Liver (tissue), 3 donors: ENCODE measurements around the gene RPS6KA2.

ENCODE experiments used
- CTCF ChIP-seq: fragments of 150-350 bp; IDR thresholded peaks from 2 replicates; pipeline ENCODE4 v1.5.1; 2017; ENCODE audit warnings: improper control_type of control experiment, low read depth, low read length; ENCODE audit not compliant: missing input control
- GABPA ChIP-seq, 2 donors: IDR thresholded peaks in 1 of 2; conservative IDR thresholded peaks in 1 of 2; 2 replicates each; pipeline ENCODE4 v1.6.1; 2016; ENCODE audit warnings: antibody characterized with exemption in 2 of 2, mild to moderate bottlenecking in 1 of 2, moderate library complexity in 1 of 2
- JUND ChIP-seq, 2 donors: IDR thresholded peaks; 2 replicates each; pipeline ENCODE4 v1.6.1; 2016; ENCODE audit warnings: antibody characterized with exemption in 2 of 2
- MAX ChIP-seq: IDR thresholded peaks from 2 replicates; pipeline ENCODE4 v1.6.1; 2016; ENCODE audit warnings: antibody characterized with exemption
- RAD21 ChIP-seq, 2 donors: IDR thresholded peaks; 2 replicates each; pipeline ENCODE4 v1.6.1; 2016; ENCODE audit warnings: antibody characterized with exemption in 2 of 2, mild to moderate bottlenecking in 2 of 2
- REST ChIP-seq: IDR thresholded peaks from 2 replicates; pipeline ENCODE4 v1.6.1; 2016; ENCODE audit warnings: antibody characterized with exemption, mild to moderate bottlenecking
- TAF1 ChIP-seq: conservative IDR thresholded peaks from 2 replicates; pipeline ENCODE4 v1.6.1; 2016; ENCODE audit warnings: antibody characterized with exemption, mild to moderate bottlenecking
- YY1 ChIP-seq: IDR thresholded peaks from 2 replicates; pipeline ENCODE4 v1.6.1; 2016; ENCODE audit warnings: antibody characterized with exemption, mild to moderate bottlenecking
- donor health status: healthy.
- donor health status: healthy.

- TF ChIP-seq CTCF, result no peak
- TF ChIP-seq MAX, result no peak
- TF ChIP-seq GABPA (IDR thresholded peaks at IDR 0.05 in 1 of 2, conservative IDR thresholded peaks at IDR 0.05 in 1 of 2), result no peak
- no peak for TF ChIP-seq YY1
- no peak for TF ChIP-seq RAD21 (IDR thresholded peaks at IDR 0.05)
- TF ChIP-seq REST, result no peak
- TF ChIP-seq JUND (IDR thresholded peaks at IDR 0.05), result no peak
- no peak for TF ChIP-seq TAF1
Observed at GRCh38 chr6:166542580-166542912, 84.5 kb downstream of the RPS6KA2 start.
